ENCODE data around the gene PLCB4.

Gene PLCB4

DNA sequence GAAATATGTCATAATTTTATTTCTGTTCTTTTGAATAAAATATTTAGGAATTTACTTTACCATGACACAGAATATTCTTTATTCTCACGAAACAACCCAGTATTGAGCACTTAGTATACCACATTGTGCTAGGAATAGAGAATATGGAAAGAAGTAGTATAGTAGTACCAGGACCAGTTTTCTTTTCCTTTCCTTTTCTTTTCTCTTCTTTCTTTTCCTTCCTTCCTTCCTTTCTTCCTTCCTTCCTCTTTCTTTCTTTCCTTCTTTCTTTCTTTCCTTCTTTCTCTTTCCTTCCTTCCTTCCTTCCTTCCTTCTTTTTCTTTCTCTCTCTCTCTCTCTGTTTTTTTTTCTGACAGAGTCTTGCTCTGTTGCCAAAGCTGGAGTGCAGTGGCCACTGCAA, 7.5 kb upstream of the PLCB4 start:
- DNase-seq (ENCODE audit: low read depth) = no peak

DNA sequence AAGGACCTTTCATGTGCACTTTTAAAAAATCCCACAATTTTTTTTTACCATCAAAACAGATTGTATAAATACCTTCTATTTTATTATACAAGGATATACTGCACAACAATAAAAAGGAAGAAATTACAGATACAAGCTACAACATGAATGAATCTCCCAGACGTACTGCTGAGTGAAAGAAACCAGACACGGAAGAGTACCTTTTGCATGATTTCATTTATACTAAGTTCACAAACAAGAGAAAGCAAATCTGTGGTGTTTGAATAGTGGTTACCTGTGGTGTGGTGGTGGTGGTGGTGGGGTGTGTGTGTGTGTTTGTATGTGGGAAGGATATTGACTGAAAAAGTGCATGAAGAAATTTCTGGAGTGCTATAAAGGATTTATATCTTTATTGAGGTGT, 6.8 kb upstream of the PLCB4 start:
- no peak for DNase-seq (ENCODE audit: low read depth)

DNA sequence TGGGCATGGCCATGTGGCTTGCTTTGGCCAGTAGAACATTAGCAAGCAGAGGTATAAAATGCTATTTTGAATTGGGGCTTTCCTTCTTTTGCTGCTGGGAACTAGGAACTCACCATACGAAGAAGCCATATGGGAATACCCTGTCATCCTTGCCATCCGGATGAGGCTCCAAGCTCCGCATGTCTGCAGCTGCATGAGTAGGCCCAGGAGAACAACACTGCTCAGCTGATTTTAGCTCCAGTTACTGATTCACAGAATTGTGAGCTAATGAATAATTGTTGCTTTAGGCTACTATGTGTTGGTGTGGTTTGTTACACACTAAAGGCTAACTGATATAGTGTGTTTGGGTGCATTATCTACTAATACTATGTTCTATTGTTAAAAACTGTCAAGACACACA, 2.7 kb upstream of the PLCB4 start:
- no peak for DNase-seq (ENCODE audit: low read depth)

DNA sequence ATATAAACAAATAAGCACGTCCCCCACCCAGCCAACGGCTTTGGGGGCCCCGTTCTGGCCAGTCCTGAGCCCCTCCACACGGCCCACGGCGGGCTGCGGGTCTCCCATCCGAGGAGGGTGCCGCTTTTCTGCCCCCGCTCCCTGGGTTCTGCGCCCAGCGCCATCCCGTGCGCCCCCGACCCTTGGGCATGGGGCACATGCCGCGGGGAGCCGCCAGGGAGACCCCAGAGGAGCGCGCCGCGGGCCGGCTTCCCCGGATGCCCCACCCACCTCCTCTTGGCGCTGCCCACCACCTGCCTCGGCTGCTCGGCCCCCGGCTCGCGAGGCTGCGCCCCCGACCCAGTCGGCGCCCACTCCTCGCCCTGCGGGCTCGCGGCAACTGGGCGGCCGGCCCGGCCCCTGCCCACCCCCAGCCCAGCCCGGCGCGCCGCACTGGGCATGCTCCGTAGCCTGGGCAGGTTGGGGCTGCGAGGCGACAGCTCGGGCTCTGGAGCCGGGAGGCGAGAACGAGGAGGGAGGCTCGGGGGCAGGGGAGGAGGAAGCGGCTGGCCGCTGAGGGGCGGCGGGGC, 570 bp upstream of the PLCB4 start:
- DNase-seq (ENCODE audit: low read depth) = no peak

DNA sequence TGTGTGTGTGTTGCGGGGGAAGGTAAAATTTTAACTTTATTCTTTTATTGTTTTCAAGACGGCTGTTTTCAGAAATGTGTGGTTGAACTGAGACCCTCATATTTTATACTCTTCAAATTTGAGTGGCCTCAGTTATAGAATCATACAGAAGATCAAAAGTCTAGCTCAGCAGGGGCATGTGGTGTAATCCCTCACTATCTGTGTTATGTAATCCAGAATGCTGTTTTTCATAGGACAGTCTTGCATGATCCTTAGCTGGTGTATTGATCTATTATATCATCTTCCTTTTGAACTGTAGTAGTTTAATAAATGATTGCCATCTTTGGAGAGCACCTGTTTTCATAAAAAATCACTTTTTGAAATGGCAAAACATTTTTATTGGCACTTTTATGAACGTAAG, 1.4 kb downstream of the PLCB4 start:
- DNase-seq (ENCODE audit: low read depth) = no peak

DNA sequence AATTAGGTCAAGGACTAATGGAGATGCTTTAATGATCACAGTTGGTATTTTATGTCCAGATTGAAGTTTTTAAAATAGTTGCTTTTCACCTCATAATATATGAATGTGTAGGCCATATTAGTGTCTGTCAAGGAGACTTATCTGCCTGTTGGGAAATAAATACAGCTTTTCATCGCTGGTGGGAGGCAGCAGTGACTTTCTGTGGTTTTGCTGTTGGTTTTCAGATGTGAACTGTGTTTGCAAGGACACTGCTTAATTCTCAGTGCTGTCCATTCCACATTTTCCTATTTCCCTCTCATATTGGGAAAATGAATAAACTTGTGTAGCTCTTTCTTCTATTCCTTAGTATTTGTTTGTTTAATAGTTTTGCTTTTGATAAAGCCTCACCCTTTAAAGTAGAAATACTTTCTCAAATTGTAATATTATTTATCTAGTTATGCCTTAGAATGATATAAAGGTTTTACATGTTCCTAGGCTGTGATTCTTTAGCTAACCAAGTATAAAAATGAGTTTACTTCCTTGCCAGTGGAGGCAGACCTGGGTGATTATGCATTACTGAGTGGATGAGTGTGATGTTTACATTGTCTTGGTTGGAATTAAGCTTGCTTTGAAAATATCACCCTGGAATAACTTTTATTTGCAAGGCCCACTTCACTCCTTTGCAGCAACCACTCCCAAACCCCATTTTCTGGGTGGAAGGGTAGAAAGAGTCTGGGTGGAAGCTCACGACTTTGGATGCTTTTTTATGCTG, 3.3 kb downstream of the PLCB4 start:
- DNase-seq (ENCODE audit: low read depth) = no peak

DNA sequence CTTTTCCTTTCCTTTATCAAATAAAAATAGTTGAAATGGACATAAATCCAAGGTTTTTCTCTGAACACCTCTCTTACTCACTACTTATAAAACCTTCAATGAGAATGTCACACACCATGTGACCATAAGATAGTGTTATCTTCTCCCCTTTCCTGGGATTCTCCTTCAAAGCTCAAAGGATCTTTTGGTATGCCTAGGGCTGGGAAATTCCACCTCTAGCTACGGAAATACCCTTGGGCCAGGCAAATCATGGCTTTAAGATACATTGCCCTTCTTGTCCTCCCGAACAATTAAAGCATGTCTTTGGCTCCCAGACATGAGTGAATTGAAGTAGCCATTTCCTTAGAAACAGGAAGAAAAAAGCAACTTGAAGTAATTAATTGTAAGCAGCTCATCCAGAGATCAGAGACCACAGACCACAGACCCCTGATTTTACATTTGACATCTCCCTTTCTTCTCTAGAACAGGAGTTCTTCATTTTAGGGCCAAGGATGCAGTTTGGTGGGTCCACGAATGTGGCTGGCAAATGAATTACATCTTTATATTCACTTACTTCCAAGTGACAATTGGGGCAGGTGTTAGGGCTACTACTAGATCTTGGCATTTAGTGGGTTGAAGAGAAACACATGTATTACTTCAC, 4.1 kb downstream of the PLCB4 start:
- DNase-seq (ENCODE audit: low read depth) = no peak

DNA sequence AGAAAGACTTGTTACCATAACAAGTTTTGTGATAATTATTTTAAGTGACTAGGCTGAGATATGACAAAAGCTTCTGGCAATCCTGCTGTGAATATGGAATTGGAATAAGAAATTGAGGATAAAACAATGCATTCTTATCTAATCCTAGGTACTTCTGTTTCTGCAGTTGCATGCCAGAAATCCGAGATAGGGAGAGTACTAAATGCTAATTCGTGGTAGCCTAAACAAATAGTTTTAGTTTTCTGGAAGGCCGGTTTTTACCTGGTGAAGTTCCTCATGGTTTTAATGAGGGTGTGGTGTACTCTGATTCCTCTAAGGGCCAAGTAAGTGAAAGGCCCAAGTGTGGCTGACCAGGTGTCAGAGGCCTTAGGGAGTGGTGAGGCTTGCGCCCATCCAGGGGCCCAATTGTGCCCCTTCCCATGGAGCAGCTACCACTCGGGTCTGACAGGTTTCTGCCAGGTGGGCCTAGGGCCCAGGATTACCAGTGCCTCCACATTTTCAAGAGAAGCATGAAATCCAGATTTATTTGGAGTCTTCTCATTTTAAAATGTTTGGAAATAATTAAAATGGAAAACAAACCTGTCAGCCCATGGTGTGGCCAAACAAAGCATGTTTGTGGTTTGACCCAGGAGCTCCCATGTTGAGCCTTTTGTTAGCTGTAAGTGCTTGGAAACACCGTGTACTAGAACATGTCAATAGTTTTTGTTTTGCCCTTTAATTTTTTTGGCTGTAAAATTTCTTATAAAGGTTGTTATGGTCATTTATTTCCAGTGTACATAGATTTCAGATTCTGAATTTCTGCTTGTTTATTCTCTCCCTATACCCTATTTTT, 6.6 kb downstream of the PLCB4 start:
- DNase-seq (ENCODE audit: low read depth) = no peak

DNA sequence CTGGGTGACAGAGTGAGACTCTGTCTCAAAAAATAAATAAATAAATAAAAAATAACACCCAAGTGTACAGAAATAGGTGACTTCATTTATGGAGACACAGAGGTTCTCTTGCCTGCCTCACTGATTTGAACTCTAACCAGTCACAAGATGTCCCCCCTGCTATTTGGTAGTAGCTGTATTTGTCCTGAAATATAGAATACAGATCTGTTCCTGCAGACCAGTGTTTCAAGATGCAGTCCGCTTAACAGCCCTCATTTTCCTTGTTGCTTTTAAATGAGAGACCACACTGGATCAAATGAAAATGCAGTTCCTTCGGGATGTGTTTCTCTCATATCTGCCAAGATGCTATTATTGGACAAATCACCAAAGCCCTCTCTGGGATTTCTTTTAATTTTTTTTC, 7.6 kb downstream of the PLCB4 start:
- DNase-seq (ENCODE audit: low read depth) = no peak

DNA sequence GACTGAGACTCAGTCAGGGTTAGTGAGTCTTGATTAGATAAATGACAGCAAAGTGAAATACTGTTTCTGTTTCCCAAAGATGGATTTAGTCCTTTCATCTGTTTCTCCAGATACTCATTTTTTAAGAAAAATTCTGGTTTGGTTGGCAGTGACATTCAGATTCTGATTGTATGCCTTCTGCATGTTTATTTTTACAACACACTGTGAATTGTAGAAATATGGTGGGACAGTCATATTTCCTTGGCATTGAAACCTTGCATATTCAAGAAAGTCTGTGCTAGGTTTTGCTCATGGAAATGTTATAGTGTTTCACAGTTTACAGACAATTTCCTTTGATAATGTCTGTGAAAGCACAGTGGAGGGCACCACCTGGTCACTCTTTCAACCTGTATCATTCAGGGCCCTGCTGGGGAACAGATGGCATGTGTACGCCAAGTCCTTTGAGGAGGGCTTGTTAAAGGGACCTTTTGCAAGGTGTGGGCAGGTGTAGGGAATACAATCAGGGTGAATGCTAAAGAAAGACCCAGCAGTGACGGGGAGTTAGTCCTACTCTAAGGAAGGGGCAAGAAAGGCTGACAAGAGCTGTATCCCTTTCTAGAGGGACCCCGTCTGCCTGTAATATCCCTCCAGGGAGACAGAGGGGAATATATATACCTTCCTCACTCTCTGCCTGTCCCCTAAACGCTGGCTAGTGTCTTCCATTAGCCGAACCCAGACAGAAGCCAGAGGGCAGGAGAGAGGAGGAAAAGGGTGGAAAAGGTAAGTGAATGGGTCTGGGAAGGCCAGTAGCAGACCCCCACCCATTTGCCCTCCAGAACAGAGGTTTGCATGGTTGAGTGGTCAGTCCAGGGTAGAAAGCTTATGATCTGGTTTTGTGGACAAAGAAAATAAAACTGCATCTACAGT, 10.2 kb downstream of the PLCB4 start:
- no peak for DNase-seq (ENCODE audit: low read depth)

DNA sequence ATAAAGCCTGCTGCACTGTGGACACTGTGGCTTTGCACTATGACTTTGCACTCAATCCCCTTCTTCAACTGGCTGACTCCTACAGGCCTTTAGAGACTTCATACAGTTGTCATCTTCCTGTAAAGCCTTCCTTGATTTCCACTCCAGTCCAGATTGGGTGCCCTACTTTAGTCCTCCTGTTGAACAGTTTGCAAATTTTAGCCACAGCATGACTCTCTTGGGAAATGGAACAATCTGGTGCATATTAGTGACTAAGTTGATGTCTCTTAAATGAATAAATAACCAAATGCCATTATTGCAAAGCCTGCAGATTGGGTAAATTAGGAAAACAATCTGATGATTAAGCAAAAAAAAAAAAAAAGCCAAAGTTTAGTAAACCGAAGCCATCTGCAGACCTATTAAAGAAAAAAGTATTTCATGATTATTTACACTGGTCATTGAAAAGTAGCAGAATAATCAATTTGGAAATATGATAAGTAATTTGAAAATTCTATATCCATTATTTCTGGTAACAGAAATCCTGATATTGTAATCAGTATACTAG, 12.6 kb downstream of the PLCB4 start:
- no peak for DNase-seq (ENCODE audit: low read depth)

DNA sequence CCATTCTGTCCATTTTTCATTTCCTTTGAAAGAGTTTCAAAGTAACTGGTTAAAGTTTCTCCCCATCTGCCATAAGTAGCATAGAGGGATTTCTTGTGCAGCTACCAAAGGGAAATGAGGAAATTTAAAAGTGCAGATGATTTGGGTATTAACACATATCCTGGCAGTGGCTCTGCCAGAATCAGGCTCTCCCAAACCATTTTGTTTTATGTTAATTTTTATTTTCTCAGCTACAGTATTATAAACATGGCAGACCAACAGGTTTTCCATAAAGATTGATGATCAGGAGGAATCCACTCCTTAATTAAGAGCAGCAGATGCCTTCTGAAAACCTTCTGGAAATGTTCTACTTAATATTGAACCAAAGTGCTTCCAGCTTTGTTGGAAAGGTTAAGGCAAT, 13.9 kb downstream of the PLCB4 start:
- DNase-seq (ENCODE audit: low read depth) = no peak

DNA sequence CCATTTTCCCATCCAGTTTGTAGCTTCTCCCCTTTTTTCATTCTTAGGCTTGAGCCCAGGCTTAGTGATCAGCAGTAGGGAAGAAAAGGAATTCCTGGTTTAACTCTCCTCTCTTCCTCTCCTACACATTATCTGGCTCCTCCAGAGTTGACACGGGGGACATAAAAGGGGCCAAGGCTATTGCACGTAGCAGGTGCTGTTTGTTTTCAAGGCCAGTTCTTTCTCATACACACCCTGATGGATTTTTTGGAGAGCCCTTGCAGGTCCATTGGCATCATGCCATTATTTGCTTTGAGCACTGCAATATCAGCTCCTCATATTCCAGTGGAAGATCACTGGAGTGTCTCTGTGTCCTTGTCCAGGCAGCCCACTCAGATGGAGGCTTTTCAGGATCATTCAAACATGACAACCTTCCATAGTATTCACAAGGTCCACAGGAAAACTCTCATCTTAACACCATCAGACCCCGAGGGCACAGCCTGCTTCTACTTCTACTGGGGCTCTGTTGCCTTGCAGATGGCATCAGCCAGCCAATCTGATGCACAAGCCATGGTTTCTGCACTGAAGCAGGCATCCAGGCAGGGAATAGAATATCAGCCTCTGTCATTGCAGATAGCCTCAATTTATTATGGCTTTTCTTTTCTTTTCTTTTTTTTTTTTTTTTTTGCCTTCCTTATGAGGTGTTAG, 18.8 kb downstream of the PLCB4 start:
- no peak for DNase-seq (ENCODE audit: low read depth)

DNA sequence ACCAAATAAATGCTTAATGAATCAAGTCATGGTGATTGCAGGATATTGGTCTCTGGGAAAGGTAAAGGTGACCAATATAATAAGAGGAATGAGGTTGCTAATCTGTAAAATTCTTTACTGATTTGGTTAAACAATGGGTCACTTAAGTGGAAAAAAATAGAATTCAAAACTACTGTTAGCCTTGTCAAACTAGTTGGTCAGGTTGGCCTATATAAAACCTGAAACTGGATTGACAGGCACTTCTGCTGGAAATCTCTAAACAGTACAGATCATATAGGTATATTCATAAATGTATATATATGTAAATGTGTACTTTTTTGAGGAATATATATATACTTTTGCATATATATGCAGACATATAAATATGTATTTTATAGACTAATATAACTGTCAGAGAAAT, 19.7 kb downstream of the PLCB4 start:
- DNase-seq (ENCODE audit: low read depth) = no peak

DNA sequence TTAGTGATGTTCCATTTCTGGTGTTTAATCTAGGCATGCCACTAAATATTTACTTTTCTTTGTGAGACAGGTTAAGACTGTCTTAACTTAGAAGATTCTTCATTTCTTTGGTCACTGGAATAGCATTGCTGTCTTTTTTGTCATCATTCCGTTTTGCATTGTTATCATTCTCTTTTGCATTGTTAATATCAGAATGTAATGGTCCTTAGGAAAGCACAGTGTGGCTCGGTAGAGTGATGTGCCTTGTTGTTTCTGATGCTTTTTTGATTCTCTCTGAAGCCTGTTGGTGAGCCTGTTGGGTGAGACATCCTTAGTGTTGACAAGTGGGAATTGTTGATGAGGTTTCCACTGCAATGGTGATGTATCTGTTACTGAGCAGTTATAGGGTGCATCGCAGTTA, 23.2 kb downstream of the PLCB4 start:
- DNase-seq (ENCODE audit: low read depth) = no peak

DNA sequence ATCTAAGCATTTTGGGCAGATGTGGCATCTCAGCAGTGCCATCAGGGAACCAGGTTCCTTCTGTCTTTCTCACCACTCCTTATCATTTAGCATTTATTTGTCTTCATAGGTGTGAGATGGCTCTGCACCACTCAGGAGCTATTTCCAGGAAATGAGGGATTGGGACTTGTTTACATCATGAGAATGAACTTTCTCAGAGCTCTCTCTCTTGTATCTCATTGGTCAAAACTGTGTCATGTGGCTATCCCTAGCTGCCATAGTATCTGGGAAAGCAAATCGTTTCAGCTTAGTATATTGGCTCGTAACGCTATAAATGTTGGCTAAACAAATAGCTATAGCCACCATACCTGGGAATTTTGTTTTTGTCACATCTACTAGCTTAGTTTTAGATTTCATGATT, 23.8 kb downstream of the PLCB4 start:
- DNase-seq (ENCODE audit: low read depth) = no peak

DNA sequence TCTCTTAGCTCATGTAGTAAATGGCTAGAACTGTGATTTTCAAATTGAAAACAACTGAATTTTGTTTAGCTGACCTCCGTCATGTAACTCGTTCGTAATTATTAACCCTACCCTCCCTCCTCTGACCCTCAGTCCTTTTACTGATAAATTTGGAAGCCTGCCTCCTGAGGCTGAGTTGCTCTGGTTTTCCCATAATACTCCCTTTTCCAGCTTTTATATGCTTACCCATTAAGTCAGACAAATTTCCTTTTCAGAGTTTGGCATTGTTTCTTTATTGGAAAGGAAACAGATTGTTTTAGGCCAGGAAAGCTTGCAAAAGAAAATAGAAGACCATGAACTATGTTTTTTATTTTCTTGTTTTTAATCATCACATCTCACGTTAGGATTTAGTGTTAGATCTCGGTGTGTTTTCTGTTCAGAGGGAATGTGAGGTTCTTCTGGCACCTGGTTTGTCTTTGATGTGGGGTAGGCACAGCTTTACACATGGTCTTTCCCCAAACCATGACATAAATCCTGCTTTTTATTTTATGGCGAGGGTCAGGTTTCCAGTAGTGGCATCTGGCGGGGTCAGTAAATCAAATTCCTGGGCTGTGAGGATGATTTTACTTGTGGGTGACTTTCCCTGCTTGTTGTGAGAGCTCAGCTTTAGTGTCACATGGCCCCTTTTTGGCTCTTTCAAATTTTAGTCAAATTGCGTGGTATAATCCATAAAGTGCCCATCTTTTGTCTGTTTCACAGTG, 24.5 kb downstream of the PLCB4 start:
- no peak for DNase-seq (ENCODE audit: low read depth)

DNA sequence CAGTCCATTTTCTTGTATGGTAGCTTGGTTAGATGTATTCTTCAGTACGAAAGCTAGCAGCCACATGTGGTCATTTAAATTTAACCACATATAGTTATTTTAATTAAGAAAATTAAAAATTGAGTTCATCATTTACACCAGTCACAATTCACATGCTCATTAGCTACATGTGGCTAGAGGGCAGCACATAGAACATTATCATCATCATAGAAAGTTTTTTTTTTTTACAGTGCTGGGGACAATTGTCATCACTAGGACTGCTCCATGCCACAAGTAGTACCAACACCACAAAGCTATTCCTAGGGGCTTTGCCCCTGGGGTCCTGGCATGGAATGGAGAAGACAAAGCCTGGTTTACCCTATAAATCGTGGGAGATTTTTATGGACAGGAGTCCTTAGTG, 30.5 kb downstream of the PLCB4 start:
- DNase-seq (ENCODE audit: low read depth) = no peak

DNA sequence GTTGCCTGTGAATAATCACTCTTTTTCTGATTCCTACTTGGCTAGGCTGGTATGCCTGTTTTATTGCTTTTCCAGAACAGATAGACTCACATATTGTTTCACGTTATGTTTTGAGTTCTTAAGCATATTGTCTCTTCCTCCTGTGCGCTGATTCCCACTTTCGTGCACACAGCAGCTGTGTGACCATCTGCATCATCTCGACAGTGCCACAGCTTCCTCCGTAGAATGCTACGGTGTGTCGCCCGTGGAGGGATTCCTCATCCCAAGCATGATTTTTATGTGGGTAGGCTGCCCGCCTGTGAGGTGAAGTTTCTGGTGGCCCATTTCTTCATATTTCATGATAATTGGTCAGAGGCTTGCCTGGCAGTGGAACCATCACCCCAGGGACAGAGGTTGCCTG, 31.8 kb downstream of the PLCB4 start:
- DNase-seq (ENCODE audit: low read depth) = no peak

DNA sequence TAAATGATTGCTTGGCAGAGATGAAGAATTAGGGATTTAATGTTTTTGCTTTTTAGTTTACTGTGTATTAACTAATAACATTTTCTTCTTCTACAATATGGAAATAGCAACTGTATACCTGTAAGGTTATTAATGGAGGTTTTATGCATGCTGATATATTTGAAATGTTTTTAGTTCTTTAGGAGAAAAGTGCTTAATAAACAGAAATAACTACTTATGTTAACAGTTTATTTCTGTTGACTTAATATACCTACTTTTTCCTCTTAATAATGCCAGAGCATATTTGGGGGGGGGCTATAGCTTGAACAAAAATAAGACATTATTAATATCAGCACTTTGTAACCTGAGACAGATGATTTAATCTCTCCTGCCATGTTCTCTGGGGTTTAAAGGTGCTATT, 33.6 kb downstream of the PLCB4 start:
- DNase-seq (ENCODE audit: low read depth) = no peak

Measured in stimulated activated CD8-positive, alpha-beta memory T cell treated with anti-CD3 and anti-CD28 coated beads, Interleukin-7, amount 100 ng/mL, for 24 hours (primary cell).